Measurements from ENCODE around the gene CEPT1. TPM values are rescaled to one million over a fixed set of nuclear protein-coding genes. Genes with fewer than 3 reads are reported as not detected.

The CEPT1 gene
- total and polyA plus RNA-seq, 5 donors: 8.3 to 20.2 (median 18.4) TPM

DNA sequence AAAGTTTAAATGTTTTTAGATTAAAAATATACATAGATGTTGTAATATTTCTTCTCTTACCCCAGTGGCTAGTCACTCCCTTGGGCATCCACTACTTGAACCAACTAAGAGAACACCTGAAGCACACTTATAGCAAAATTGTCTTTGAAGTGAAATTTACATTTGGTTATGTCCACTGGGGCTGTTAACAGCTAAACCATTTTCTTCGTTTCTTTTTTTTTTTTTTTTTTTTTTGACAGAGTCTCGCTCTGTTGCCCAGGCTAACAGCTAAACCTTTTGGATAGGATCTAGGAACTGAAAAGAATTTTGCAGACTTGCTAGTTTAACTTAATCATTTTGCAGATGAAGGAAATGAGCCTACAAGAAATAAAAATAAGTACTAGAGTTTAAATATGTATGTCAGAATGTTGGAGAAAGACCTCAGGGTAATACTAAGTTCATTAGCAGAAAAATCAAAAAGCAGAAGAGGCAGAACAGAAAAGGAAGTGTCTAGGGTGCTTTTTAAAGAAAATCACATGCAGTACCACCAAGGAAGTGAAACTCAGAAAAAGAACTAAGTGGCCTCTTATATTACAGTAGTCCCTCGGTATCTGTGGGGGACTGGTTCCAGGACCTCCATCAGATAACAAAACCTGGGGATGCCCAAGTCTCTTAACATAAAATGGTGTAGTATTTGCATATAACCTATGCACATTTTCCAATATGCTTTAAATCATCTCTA lies 11.9 kb upstream of the CEPT1 start:
- no peak for ATAC-seq
- no peak for DNase-seq
- no peaks in the 10 kb centered on the region for H3K4me1 ChIP-seq (ENCODE audit: control insufficient read depth, insufficient read depth, low read length)
- no peaks in the 10 kb centered on the region for H3K9me3 ChIP-seq (ENCODE audit: control insufficient read depth, low read length)
- no peak overlapping the region for H3K27ac ChIP-seq (ENCODE audit: low read length)
- no peak overlapping the region for H3K4me3 ChIP-seq (ENCODE audit: low read length)
- no peaks in the 10 kb centered on the region for H3K27me3 ChIP-seq (ENCODE audit: control insufficient read depth, insufficient read depth)
- intact Hi-C loops (cut with DNase I): no loop called here
- WGBS: 89% methylated on average over 3 of the region's 3 CpGs

DNA sequence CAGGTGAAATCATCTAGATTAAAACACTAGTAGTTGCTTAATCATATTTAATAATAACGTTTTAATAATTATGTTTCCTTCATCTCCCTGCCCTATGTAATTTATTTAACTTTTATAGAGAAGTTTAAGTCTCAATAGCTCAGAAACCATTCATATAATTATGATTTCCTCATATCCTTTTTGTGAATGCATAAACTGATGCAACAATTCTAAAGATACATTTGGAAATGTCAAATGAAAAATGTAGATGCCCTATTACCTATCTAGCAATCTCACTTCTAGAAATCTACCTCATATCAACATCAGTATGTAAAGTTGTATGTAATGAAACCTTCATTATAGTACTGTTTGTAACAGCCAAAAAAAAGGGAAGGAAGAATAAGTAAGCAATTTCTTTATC lies 10.6 kb upstream of the CEPT1 start:
- intact Hi-C loops (cut with DNase I): no loop called here
- Histone ChIP-seq H3K27ac (ENCODE audit: low read length) (no peak overlapping the region), H3K27me3 (ENCODE audit: control insufficient read depth, insufficient read depth) (no peaks in the 10 kb centered on the region), H3K9me3 (ENCODE audit: control insufficient read depth, low read length) (no peaks in the 10 kb centered on the region), H3K4me1 (ENCODE audit: control insufficient read depth, insufficient read depth, low read length) (no peaks in the 10 kb centered on the region), H3K4me3 (ENCODE audit: low read length) (no peak overlapping the region)
- WGBS: 68% methylated on average over 1 of the region's 1 CpG
- no peak for ATAC-seq
- no peak for DNase-seq

DNA sequence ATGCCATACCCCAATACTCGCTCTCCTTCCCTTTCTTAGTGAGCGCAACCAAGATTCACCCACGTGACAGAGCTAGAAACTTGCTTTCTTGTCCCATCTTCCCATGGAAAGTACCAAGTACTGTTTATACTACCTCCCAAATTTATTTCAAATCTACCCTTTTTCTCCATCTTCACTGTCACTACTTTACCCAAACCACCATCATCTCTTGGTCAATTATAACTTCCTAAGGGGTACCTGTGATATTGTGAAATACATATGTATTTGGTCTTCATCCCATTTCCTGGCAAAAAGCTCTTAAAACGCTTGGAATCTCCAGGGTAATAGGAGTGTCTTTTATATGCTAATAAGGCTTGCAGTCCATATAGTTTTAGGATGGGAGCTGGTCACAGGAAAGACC lies 8.3 kb upstream of the CEPT1 start:
- H3K27me3 ChIP-seq (ENCODE audit: control insufficient read depth, insufficient read depth): no peaks in the 10 kb centered on the region
- DNase-seq: no peak
- no peaks in the 10 kb centered on the region for H3K9me3 ChIP-seq (ENCODE audit: control insufficient read depth, low read length)
- no peak overlapping the region for H3K4me3 ChIP-seq (ENCODE audit: low read length)
- intact Hi-C loops (cut with DNase I): no loop called here
- no peak for ATAC-seq
- no peaks in the 10 kb centered on the region for H3K4me1 ChIP-seq (ENCODE audit: control insufficient read depth, insufficient read depth, low read length)
- no peak overlapping the region for H3K27ac ChIP-seq (ENCODE audit: low read length)
- WGBS: 88% methylated on average over 4 of the region's 4 CpGs

DNA sequence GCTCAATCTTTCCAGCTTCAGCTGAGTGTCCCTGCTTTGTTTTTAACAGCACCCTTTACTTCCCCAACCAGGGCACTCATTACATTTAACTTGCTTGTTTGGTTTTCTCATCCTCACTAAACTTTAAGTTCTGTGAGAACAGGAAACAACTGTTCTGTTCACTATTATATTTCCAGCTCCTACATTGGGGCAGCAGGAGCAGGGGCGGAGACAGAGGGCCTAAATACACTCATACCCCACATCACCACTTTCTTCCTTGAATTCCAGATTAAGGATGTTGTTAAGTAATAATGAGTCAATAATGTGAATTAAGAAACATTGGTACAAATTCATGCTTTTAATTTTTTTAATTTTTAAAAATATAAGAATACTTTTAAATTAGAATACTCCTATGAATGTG lies 6.2 kb upstream of the CEPT1 start:
- no peaks in the 10 kb centered on the region for H3K4me1 ChIP-seq (ENCODE audit: control insufficient read depth, insufficient read depth, low read length)
- no peak for ATAC-seq

DNA sequence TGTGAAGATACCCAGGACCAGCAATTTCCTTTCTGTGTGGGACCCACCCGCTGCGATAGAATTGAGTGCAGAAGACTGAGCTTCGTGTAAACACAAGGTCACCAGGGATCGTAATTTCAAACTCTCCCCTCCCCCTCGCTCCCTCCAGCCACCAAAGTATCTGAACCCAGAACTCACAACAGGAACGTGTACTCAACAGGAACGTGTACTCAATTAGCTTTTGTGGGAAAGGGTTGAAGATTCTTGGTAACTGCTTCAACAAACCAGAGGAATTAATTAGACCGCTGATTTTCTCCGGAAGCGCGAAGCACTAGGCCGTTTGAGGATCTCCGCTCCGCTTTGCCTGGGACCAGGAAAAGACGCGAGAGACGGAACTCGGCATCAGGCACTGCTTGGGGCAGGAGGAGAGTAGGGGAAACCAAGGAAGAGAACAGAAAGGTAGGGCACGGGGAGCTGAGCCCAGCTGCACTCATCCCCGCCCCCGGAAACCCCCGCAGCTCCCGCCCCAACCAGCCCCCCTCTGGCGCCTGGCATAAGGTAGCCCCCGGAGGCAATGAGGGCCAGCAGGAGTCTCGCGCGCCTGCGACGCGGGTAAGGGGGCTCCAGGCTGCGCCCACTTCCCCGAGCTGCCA lies 583 bp upstream of the CEPT1 start:
- H3K4me1 ChIP-seq (ENCODE audit: control insufficient read depth, insufficient read depth, low read length): no peaks in the 10 kb centered on the region
- peak; percentile 70 to 73 for ATAC-seq
- under 1% methylated on average over 33 of the region's 33 CpGs for WGBS
- peak overlapping the region; percentile 92 for H3K4me3 ChIP-seq (ENCODE audit: low read length)
- no peaks in the 10 kb centered on the region for H3K9me3 ChIP-seq (ENCODE audit: control insufficient read depth, low read length)
- no peaks in the 10 kb centered on the region for H3K27me3 ChIP-seq (ENCODE audit: control insufficient read depth, insufficient read depth)
- peak overlapping the region; percentile 91 for H3K27ac ChIP-seq (ENCODE audit: low read length)
- peak in 1 of 3 donors; percentile 45 for DNase-seq
- intact Hi-C loops (cut with DNase I): no loop called here

More for the DNA sequence above, 6.2 kb upstream of the CEPT1 start:
- intact Hi-C loops (cut with DNase I): no loop called here
- no peaks in the 10 kb centered on the region for H3K9me3 ChIP-seq (ENCODE audit: control insufficient read depth, low read length)
- 87% methylated on average over 1 of the region's 1 CpG for WGBS
- H3K4me3 ChIP-seq (ENCODE audit: low read length): no peak overlapping the region
- H3K27me3 ChIP-seq (ENCODE audit: control insufficient read depth, insufficient read depth): no peaks in the 10 kb centered on the region
- H3K27ac ChIP-seq (ENCODE audit: low read length): no peak overlapping the region
- DNase-seq: no peak

DNA sequence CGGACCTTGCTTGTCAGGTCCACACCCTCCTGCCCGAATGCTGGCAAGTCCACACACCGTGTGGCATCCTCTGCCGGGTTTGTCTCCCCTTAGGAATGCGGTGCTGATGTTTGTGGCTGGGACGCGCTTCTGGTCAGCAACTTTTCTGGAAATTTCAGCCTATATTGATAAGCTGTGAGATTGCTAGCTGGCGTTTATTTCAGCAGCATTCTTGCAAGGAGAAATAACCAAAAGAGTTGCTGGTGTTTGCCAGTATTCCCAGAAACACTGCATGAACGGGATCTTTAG lies 601 bp downstream of the CEPT1 start:
- Histone ChIP-seq H3K27me3 (ENCODE audit: control insufficient read depth, insufficient read depth) (no peaks in the 10 kb centered on the region), H3K27ac (ENCODE audit: low read length) (peak overlapping the region; percentile 65), H3K9me3 (ENCODE audit: control insufficient read depth, low read length) (no peaks in the 10 kb centered on the region), H3K4me3 (ENCODE audit: low read length) (peak overlapping the region; percentile 92), H3K4me1 (ENCODE audit: control insufficient read depth, insufficient read depth, low read length) (no peaks in the 10 kb centered on the region)
- WGBS: 0% methylated on average over 9 of the region's 9 CpGs
- no peak for DNase-seq
- no peak for ATAC-seq
- intact Hi-C loops (cut with DNase I): no loop called here

DNA sequence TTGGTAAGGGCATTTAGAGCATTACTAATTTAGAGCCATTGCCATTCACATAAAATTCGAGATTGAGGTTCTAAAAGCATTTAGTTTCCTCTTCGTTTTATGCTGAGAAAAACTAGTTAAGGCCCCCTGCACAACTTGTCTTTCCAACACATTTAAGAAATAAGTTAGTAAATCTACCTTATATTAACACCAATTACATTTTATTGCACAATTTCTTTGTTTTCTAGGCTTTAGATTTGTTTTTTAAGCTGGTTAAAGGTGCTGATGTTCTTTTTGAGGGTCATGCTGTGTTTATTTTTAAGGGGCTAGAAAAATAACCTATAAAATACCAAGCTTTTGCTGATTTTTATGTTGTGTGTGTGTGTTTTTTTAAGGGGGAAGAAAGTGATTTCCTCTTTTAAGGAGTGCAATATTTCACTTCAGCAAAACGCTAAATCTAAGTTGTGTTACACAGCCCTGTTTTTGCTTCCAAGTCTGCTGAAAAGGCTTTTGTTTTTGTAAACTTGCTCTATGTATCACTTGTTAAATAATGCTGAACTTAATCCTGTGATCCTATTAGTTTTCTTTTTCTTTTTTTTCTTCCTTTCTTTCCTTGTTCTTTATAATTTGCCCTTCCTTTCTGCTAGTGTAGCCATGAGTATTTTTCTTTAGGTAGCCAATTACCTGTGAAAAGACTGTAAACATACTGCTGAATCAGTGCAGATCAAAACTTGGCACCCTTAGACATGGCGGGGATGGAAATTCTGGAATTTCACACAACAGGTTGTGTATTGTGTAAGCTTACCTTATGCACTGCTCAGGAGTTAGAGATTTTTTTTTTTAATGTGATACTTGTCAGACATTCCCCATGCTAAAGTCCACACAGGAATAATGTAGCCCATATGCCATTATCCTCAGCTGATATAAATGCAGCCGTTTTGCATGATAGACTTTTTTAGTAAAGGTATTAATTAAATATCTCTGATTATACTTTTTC lies 1.5 kb downstream of the CEPT1 start:
- H3K4me3 ChIP-seq (ENCODE audit: low read length): peak overlapping the region; percentile 92
- intact Hi-C loops (cut with DNase I): no loop called here
- no peak overlapping the region for H3K27ac ChIP-seq (ENCODE audit: low read length)
- ATAC-seq: no peak
- DNase-seq: no peak
- WGBS: 43% methylated on average over 5 of the region's 5 CpGs
- H3K4me1 ChIP-seq (ENCODE audit: control insufficient read depth, insufficient read depth, low read length): no peaks in the 10 kb centered on the region
- no peaks in the 10 kb centered on the region for H3K27me3 ChIP-seq (ENCODE audit: control insufficient read depth, insufficient read depth)
- no peaks in the 10 kb centered on the region for H3K9me3 ChIP-seq (ENCODE audit: control insufficient read depth, low read length)

DNA sequence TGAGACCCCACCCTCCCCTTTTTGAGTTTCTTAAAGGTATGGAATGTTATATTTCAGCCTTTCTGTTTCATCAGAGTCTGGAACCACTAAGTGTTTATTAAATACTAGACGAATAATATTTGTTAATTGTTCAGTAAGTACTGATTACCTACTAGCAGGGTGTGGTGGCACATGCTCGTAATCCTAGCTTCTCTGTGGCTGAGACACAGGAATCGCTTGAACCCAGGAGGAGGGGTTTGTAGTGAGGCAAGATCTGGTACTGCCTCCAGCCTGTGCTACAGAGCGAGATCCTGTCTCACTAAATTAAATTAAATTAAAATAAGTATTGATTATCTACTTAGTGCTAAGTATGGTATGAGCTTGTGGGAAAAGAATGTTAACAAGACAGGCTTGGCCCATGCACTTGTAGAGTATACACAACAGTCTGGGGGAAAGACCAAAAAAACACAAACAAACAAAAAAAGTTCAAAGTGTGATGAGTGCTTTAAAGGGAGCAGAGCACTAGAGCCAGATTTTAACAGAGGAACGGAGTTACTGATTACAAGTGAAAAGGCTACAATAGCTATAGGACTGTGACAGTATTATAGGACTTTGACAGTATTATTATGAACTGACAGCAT lies 2.4 kb downstream of the CEPT1 start:
- no peak for DNase-seq
- no peaks in the 10 kb centered on the region for H3K9me3 ChIP-seq (ENCODE audit: control insufficient read depth, low read length)
- H3K4me1 ChIP-seq (ENCODE audit: control insufficient read depth, insufficient read depth, low read length): no peaks in the 10 kb centered on the region
- WGBS: 69% methylated on average over 5 of the region's 5 CpGs
- no peak overlapping the region for H3K4me3 ChIP-seq (ENCODE audit: low read length)
- no peak overlapping the region for H3K27ac ChIP-seq (ENCODE audit: low read length)
- H3K27me3 ChIP-seq (ENCODE audit: control insufficient read depth, insufficient read depth): no peaks in the 10 kb centered on the region
- ATAC-seq: no peak
- intact Hi-C loops (cut with DNase I): no loop called here

DNA sequence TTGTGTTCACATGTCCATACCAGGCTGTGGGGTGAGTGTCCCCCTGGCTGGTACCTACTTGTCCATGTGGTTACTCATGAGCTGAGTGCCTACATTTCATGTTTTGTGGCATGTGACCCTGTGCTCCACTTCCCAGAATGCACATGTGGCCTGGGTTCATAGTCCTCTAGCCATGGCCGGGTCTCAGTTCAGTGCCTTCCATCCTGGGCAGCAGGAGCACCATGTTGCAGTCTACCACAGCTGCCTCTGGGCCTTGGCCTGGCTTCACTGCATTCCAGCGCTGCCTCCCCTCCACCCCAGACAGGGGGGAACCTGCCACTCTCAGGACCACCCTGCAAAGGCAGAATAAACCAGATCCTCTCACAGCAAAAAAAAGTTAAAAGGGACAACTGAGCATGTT lies 5.5 kb downstream of the CEPT1 start:
- Histone ChIP-seq H3K27ac (ENCODE audit: low read length) (no peak overlapping the region), H3K4me1 (ENCODE audit: control insufficient read depth, insufficient read depth, low read length) (no peaks in the 10 kb centered on the region), H3K27me3 (ENCODE audit: control insufficient read depth, insufficient read depth) (no peaks in the 10 kb centered on the region), H3K9me3 (ENCODE audit: control insufficient read depth, low read length) (no peaks in the 10 kb centered on the region), H3K4me3 (ENCODE audit: low read length) (no peak overlapping the region)
- intact Hi-C loops (cut with DNase I): no loop called here
- DNase-seq (peak in 1 of 3 donors; percentile 29), ATAC-seq (no peak)
- 95% methylated on average over 2 of the region's 2 CpGs for WGBS

DNA sequence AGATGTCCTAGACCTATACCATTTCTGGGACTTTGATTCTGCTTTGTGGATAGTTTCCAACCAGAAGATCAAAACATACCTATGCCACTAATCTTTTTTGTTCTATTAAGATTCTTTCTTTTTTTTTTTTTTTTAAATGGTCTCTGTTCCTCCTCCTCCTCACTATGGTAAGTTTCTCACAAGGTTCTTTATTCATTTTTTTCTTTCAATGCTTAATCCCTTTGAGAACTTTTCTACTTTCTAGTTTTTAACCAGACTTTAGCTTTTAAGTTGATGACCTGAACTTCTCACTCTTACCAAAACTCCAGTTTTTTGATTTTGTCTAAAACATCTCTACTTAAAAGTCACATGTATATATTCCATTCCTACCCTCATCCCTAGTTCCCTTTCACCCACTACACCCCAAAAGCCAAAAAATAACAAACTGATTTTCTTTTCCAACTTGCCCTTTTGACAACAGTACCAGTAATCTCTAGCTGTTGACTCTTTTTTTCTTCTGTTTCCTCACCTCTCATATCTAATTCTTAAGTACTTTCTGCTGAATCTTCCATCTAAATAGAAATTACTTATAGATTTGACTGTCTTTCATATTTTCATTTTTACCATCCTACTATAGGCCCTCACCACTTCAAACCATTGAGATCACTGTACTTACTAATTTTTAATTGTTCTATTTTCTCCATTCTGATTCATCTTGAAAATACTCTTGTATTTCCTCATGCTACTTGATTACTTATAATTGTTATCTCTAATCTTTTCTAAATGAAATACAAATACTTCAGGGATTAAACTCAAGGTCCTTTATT lies 6.1 kb downstream of the CEPT1 start:
- Histone ChIP-seq H3K4me3 (ENCODE audit: low read length) (no peak overlapping the region), H3K4me1 (ENCODE audit: control insufficient read depth, insufficient read depth, low read length) (no peaks in the 10 kb centered on the region), H3K27me3 (ENCODE audit: control insufficient read depth, insufficient read depth) (no peaks in the 10 kb centered on the region), H3K27ac (ENCODE audit: low read length) (no peak overlapping the region), H3K9me3 (ENCODE audit: control insufficient read depth, low read length) (no peaks in the 10 kb centered on the region)
- ATAC-seq: no peak
- DNase-seq: no peak
- intact Hi-C loops (cut with DNase I): no loop called here

All from right cardiac atrium (tissue), 5 donors.